HG03097 (cell line): ENCODE data around the gene CNNM3.

Experiments
- ATAC-seq: cut with Tn5 transposase; IDR thresholded peaks from one replicate; pipeline ENCODE4 v1.9.1; 2021; ENCODE audit not compliant: unreplicated experiment, low FRiP score

CNNM3 gene

DNA sequence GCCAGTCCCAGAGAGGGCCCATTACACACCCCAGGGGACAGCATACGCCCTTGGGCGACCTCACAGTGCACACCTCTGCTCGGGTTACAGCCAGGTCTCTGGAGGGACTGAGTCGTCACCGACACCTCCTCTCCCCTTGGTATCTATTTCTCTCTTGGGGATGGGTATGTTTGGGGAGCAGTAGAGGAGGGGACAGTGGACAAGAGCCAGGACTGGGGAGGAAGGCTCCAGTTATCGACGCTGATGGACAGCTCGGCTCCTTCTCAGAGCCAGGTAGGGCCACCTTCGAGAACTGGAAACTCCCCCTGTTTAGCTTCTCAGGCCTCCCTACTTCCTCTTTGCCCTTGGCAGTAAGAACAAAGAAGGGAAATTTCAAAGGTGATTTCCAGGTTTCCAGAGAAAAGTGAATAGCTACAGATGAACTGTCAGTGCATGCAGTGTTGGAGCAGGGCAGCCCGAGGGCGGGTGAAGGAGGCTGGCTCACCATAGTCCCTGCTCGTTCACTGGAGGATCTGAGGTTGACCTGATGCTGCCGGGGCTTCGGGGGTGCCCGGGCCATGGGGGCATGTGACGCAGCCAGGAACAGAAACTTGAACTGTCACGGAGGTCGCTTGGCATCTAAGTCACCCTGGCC lies 58.2 kb downstream of the CNNM3 start:
- ATAC-seq, result no peak

GRCh38 chr2:96875498-96876268 lies 59.6 kb downstream of the CNNM3 start:
- ATAC-seq, result no peak

GRCh38 chr2:96876269-96877041 lies 60.4 kb downstream of the CNNM3 start:
- ATAC-seq, result no peak

- ATAC-seq, result no peak
These were observed 61.0 kb downstream of the CNNM3 start for GRCh38 chr2:96877042-96877451.

DNA sequence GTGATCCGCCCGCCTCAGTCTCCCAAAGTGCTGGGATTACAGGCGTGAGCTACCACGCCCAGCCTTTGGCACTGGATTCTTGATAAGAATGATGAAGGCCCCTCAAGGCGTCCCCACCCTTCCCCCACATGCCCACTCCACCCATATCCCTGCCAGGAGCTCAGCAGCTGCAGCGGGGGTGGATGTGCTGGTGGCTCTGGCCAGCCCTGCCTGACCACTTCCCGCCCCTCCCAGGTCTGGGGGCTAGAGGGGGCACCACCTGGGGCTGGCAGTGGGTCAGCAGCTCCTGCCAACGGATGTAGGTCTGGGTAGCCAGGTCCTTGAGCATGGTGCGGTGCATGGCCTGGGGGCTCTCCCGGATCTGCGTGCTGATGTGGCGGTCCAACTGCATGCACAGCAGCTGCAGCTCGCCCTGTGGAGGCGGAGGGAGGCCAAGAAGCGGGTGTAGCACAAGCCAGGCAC lies 61.6 kb downstream of the CNNM3 start:
- no peak for ATAC-seq

DNA sequence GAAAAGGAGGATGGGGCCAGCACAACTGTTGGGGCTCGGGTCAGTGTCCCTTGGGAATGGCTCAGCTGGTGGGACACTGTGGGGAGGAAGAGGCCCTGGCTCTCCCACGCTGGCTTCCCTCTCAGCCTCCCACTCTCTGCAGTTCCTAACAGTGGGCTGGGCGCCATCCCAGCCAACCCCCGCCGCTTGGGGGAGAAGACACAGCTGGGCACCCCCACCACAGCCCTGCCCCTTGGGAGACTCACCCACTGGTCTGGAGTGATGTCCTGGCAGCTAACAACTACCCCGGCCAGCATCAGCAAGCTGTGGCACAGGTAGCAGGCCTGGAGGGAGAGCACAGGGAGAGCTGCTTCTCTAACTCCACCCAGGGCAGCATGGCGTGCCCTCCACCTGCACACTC lies 62.1 kb downstream of the CNNM3 start:
- no peak for ATAC-seq

GRCh38 chr2:96878796-96879544 lies 62.9 kb downstream of the CNNM3 start:
- ATAC-seq, result no peak

DNA sequence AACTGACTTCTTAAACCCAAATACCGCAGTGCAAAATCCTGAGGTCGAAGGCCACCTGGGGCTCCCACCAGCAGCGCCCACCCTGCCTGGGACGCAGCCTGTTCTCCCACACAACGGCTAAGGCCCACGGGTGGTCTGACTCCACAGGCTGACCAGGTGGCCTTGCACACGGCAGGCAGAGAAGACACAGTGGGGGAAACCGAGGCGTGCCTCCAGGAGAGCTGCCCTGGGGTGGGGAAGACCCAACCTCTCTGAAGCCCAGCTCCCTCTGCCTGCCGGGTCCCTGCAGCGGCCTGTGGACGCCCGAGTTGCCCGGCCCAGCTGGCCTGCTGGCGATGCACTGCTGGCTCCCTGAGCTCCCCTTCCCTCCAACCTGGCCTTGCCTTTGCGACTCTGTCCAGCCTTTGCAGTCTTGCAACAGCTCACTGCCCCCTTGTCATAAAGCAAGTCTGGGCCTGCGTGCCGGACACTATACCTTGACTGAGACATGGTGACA lies 63.5 kb downstream of the CNNM3 start:
- ATAC-seq, result no peak

DNA sequence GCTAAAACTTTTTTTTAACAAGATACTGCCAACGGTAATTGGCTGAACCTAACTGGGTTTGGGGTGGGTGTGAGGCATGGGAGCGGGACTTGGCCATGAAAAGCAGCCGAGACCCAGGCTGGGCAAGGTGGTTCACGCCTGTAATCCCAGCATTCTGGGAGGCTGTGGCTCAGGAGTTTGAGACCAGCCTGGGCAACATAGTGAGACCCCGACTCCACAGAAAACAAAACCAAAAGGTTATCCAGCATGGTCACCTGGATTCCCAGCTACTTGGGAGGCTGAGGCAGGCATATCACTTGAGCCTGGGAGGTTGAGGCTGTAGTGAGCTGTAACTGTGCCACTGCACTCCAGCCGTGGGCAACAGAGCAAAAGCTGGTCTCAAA lies 64.8 kb downstream of the CNNM3 start:
- no peak for ATAC-seq

- no peak for ATAC-seq
These were observed 65.5 kb downstream of the CNNM3 start for GRCh38 chr2:96881349-96882195.

- no peak for ATAC-seq
These were observed 66.2 kb downstream of the CNNM3 start for GRCh38 chr2:96882230-96882629.

GRCh38 chr2:96882906-96883305 lies 66.8 kb downstream of the CNNM3 start:
- no peak for ATAC-seq

GRCh38 chr2:96883306-96883705 lies 67.2 kb downstream of the CNNM3 start:
- no peak for ATAC-seq
